ENCODE results near the gene RAI1.
"Not testable (repeated sequence)": the region's sequence is repeated elsewhere in the genome, so short reads cannot be mapped to it uniquely, and the experiment has no call there.

Gene RAI1

DNA sequence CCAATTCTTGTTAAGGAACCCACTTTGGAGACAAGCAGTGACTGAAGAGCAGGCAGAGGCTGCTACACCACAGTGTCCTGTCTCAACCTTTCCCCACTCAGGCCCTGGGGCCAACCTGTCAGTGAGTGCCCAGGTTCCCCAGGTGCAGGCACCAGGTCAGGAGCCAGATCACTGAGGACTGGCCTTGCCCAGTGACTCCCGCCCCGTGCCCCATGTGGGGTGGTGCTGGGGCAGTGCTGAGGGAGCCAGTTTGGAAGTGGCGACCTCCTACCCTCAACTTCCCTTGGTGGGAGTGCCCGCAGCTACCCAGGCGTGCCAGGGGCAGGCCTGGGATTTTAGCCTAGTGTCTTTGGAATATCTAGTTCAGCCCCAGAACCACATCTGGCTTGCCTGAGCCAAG lies 126.2 kb downstream of the RAI1 start:
- no peak for FAIRE-seq

DNA sequence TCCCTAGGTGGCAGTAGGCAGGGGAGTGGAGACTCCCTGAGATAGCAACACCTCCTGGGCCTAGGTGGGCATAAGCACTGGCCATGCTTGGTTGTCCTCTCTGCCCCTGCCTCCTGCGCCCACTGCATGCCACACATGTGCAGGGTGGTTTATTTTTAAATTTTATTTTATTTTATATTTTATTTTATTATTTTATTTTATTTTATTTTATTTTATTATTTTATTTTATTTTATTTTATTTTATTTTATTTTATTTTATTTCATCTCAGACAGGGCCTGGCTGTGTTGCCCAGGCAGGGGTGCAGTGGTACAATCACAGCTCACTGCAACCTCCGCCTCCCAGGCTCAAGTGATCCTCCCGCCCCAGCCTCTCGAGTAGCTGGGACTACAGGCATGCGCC lies 126.9 kb downstream of the RAI1 start:
- not testable (repeated sequence) for FAIRE-seq

DNA sequence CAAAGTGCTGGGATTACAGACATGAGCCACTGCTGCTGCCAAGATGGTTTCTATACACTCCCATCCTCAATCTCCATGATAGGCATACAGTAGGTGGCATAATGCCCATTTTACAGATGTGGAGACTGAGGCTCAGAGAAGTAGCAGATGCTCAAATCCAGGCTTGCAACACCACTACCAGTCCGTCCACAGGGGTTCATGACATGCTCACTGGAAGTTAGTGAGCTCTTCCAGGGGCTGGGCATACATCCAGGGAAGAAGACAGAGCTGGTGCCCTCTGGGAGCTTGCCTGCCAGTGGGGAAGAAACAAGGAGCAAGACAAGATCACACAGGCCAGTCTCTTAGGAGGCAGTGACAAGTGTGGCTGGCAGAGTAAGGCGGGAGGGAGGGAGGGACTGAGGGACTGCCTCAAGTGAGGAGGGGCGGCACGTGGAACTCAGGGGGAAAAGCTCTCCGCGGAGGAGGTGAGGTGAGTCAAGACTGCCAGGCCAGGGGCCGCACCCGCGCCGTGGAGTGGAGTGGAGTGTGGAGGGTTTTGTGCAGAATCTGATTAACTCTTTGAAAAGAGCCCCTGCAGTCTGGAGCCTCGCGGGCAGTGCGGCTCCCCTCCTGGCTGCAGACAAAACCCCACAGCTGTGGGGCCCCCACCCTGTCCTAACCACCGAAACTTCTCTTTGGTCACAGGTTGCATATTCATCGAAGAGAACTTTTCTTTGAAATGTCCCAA lies 127.6 kb downstream of the RAI1 start:
- no peak for FAIRE-seq

DNA sequence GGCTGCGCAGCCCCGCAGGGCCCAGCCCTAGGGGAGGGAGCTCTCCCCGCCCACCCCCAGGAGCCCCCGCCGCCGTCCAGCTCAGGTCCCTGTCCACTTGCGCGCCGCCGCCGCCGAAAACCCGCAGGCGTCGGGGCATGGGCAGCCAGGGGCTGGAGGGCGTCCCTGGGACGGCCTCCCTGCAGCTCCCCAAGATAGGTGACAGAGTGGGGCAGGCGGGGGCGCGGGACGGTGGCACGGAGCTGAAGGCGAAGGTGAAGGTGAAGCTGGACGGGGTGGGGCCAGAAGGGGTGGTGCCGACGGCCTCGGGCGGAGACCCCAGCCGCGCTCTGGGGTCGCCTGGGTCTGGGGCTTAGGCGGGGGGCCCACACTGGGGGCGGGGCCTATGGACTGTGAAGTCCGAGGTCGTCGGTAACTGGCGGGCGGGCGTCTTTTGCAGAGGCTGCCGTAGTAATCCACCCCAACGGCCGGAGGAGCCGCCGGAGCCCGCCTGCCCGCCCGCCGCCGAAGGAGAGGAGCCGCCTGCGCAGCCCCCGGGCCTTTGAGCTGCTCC lies 128.3 kb downstream of the RAI1 start:
- no peak for FAIRE-seq

DNA sequence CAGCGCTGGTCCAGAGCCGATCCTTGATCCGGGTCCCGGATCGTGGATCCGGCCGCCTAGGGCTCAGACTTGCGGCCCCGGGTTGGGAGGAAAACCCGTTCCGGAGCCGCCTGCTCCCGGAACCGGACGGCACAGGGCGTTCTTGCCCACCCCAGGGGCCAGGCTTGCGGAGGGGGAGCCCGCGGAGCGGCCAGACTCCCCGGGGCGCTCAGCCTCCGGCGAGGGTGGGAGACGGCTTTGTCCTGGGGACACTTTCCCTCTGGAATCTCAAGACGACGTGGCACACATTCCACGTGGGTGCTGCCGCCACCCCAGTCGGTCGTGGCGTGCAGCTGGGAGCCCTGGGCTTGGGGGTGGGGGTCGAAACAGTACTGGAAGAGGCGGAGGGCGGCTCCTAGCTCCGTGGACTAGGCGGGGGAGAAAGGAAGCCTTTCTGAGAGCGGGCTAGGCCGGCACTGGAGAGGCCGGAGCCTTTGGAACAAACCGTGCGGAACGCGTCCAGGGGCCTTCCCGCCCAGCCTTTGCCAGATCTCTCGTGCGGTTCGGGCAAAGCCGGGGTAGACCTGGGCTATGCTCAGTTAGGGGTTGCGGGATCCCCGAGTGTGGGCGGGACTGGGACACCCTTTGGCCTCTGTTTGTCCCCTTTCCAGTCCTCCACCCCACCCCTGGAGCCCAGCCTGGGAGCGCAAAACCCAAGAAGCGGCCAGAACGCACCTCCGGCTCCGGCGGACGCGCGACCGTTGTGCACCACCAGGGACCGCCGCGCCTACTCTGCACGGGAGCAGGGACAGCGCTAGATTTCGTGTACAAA lies 129.0 kb downstream of the RAI1 start:
- no peak for FAIRE-seq

DNA sequence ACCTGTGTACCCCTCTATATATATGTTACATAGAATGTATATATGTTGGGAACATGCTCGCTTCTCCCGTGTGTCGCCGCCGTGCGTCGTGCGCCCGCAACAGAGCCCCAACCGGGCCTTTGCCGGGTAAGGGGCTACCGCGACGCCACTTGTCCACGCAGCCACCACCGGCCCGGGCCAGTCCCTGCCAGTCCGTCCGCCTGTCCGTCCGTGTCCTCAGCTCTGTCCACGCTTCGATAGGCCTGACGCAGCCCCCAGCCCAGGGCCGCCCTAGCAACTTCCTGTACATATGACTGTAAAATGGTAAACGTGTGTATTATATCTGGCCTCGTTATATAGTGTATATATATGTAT lies 129.6 kb downstream of the RAI1 start:
- FAIRE-seq, result no peak

DNA sequence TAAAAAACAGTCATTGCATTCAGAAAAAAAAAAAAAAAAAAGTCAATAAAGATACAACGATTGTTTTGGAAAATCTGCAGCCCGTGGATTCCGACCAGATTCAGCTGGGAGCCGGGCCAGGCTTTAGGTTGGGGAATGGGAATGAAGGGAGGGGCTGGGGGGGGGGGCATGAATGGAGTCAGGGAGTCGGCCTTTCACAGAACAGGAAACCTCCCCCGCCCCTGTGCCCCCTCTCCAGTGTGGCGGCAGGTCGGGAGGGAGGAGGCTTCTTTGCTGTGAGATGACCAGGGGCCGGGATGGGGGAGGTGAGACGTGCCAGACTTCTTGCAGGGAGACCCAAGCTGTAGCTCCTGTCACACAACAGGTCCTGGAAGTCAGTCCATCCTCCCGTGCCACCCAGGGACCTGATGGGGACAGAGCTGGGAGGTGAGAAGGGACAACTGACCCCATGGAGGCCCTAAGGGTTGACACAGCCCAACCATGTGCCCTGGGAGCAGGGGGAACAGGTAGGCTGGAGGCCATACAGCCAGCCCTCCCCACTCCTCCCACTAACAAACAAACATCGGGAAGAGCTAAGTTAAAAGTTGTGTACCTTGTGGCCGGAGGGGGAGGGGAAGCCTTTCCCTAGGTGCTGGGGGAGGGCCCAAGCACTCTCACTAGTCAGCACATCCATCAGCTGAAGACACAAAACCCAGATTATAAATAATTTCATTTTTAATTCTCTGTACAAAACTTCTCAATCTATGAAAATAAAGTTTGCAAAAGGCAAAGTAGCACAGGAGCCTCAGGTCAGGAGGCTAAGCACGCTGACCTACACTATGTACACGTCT lies 130.3 kb downstream of the RAI1 start:
- no peak for FAIRE-seq

DNA sequence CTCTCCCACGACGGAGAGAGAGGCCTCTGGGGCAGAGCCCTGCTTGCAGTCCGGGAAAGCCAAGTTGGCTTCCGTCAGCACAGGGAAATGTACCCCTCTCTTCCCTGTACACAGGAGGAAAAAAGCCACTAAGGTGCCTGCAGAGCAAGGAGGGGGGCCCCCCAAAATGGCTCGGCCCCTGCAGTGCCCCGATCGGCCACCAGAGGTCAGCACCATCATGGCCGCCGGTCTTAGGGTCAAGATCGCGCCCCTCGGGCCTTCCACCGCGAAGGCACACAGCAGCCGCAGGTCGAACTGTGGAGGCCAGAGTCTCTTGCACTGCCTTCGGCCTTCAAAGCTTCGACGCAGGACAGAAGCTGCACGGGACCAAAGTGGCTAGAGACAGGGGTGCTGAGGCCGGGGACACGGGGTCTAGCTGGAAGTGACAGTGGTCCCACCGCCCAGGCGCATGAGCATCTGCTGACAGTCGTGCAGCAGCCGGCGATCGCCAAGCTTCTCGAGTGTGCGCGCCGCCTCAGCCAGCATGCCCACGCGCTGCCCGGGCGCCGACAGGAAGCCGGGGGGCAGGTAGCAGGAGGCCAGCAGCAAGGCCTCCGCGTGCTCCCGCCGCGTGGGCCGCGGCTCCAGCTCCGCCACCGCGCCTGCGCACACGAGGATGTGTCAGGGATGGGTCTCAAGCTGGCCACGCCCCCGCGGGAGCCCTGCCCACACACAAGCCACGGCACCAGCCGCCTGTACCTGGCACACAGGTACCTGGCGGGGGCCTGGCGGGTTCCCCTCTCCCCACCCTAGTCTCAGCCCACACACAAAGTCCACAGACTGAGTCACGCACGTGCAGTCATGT lies 131.2 kb downstream of the RAI1 start:
- no peak for FAIRE-seq

DNA sequence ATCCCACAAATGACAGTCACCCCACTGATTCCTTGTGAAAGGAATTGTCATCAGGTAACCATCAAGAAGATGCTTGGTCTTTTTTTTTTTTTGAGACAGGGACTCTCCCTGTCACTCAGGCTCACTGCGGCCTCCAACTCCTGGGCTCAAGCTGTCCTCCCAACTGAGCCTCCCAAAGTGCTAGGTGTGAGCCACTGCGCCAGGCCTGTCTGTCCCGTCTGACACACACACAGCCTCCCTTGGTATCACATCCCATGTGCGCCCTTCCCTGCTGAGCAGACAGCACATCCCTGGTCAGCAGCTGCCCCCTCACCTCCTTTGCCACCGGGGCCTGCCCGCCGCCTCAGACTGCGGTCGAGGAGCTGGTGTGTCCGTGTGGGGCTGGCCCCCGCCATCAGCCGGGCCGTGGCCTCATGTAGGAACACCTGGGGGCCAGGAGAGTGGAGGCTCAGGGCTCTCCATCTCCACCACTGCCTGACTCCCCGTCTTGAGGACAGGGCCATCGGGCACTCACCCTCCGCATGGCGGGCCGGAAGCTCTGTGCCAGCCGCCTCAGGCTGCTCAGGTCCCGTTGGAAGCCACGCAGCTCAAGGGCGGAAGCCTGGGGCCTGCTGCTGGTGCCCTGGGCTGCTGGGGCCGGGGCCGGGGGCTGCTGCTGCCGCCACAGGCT lies 131.9 kb downstream of the RAI1 start:
- FAIRE-seq, result no peak

DNA sequence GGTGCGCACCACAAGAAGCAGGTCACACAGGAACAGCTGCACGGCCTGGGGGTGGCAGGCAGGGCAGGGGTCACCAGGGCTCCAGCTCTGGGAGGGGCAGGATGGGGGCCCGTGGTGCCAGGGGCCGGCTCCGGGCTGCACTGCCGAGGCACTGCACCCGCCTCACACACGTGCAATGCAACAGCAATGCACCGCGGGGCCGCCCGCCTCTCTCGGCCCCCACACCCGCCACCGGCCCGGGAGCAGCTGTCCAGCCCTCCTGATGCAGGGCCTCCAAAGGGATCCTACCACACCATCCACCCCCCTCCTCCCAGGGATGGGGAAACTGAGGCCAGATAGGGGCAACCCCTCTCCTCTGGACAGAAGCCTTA lies 132.5 kb downstream of the RAI1 start:
- FAIRE-seq, result no peak

DNA sequence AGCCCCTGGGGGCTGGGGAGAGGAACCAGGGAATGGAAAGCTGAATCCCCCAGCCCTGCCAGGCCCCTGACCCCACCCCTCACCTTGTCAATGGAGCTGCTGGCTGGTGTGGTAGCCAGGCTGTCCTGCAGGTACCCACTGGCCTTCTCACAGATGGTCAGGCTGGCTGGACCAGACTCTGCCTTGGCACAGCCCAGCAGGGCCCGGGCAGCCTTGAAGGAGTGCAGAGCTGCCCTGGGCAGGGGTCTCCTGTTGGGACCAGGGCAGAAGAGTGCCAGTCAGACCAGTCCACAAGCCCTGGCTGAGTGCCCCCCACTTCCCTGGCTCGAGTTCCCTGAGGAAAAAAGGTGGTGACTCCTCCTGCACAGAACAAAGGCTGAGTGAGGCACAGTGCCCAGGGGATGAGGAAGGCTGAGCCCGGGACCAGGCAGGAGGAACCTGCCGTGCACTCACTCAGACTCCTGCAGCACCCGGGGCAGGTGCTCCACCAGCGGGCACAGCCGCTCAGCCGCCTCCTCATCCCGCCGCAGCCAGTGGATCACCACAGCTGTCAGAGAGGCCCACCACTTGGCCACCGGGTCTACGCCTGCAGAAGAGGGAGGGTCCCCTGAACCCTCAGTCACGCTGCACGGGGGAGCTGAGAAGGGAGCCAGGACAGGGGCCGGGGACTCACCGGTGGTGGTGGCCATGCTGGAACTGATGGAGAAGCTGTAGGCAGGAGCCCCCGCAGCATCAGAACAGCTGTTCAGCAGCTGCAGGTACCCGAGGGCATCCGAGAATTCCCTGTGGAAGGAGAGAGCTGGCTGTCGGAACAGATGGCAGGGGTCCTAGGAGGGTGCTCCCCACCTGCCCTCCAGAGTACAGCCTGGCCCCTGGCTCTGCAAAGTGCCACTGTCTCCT lies 133.2 kb downstream of the RAI1 start:
- no peak for FAIRE-seq

DNA sequence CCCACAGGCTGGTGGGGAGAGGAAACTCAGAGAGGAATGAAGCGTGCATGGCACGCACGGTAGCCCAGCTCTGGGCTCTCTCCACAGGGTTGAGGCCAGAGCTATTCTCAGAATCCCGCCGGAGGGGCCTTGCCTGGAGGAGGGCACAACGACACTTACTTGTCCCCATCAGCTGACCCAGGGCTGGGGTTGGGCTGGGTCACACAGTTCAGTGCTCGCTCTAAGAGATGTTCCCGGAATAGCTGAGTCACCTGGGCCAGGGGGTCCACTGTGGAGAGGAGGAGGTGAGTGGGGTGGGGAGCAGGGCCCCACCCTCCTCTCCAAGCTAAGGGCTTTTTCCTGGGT lies 133.8 kb downstream of the RAI1 start:
- FAIRE-seq, result no peak

DNA sequence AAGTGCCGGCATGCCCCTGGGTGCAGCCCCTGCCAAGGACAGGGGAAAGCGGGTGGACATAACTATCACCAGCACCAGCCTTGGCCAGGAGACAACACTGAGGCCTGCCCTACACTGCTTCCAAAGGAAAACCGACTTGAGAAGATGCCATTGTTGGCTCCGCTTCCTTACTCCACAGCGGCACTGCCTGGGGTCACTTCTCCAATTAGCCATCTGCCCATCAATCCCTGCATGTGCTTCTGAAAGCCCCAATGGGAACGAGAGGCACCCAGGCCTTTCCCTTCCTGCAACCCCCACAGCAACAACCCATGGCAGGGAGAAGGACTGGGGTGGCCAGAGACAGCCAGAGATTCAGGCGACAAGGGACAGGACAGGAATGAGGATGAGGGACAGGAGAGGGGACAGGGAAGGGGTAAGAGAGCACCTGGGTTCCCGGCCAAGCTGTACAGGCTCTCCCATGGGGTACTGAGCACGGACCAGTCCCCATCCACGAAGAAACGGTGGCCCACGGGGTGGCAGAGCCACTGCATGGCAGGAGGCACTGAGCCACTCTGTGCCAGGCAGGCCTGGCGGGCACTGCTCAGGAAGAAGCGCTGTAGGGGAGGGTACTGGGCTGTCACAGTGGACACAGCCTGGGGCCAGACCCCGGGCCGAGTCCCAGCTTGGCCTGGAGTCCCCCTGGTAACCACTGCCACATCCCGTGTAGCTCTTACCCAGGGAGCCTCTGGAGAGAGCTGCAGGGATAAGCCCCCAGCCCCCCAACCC lies 134.4 kb downstream of the RAI1 start:
- no peak for FAIRE-seq

DNA sequence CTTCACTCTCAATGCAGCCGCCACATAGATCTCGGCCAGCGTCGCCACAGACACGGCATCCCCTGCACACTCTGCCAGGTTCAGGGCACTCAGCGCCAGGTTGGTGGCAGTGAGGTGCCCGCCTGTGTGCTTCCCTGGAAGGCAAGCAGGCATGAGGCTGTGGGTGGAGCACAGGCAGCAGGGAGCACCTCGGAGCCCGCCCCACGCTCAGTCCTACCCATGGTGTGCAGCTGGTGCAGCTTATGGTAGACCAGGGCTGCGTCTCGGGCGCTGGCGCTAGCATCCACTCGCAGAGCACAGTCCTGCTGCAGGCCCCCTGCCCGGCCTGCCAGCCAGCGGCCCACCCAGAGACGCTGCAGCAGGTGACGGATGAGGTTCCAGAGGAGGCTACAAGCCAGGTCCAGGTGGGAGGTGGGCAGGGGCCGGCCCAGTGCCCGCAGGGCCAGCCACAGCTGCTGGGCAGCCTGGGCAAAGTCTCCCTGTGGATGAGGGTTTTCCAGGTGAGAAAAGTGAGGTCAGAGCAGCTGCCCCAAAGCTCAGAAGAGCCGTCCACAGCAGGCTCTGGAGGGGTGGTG lies 135.1 kb downstream of the RAI1 start:
- no peak for FAIRE-seq

DNA sequence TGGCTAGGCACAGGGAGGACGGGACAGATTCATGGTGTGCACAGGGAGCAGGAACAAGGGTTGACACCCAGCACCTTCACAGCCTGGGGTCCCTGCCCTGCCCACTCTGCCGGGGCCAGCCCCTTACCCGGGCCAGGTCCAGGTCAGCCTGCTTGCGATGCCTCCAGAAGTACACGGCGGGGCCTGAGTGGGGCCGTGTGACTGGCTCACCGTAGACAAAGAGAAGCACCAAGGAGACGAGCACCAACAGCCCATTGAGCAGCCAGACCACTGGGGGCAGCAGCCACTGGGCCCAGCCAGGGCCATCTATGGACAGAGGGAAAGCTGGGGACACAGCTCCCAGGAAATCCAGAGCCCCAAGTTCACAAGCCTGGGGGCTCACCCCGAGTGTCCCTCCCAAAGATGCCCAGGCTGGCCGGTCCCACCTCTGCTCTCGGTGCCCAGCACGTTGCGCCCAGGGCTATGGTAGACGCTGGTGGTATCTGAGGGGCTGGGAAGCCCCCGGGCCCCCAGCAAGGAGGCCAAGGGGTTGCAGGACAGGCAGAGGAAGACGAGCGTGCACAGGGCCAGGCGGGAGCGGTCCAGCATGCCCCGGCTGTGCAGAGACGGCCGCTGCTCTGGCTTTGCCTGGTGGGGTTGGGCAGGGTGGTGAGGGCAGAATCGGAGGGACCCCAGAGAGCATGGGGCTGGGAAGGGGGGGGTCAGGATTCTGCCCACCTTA lies 135.7 kb downstream of the RAI1 start:
- FAIRE-seq, result no peak

DNA sequence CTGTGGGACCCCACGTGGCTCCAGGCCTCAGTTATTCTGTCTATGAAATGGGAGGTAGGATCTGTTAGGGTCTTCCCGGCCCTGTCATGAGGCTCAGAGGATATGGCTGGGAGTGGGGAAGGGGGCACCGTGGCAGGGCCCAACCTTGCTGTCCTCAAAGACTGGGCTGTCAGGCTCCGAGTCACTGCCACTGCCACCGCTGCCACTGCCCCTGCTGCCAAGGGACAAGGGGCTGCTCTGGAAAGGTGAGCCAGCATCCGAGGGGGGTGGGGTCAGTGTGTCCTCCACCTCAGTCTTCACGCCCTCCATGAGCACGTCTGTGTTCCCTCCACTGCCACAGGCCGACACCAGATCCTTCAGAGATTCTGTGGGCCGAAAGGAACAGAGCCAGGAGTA lies 136.3 kb downstream of the RAI1 start:
- no peak for FAIRE-seq

DNA sequence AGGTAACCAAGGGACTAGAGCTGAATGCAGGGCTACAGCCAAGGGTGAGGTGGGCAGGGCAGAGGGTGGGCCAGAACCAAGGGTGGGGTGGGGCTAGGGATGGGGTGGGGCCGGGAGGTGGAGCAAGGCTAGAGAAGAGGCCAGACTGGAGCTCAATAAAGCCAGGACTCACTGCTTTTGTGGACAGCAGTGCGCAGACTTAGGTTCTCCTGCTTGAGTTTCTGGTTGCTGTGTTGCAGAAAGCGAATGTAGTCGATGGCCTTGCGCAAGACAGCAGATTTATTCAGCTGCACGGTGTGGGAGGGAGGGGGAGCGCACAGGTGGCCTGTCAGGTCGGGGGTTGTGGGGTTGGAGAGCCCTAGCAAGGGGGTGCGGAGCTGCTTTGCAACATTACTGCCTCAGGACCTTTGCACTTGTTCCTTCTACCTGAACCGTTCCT lies 136.8 kb downstream of the RAI1 start:
- no peak for FAIRE-seq

DNA sequence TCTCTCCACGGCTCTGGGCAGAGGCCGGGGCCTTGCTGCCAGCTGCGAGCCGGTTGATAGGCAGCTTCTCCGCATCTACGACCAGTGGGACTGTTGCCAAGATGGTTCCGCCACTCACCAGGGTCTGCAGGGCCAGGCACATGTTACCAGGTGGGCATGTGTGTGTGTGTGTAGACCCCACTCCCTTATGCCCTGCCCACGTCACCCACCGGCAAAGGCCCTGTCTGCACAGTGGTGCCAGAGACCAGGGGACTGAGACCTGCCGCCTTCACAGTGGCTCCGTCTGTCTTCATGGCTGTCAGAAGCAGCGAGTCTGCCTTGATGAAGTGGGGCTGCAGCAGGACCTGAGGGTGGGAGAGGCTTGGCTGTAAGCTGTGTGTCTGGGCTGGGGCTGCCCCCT lies 137.9 kb downstream of the RAI1 start:
- no peak for FAIRE-seq

DNA sequence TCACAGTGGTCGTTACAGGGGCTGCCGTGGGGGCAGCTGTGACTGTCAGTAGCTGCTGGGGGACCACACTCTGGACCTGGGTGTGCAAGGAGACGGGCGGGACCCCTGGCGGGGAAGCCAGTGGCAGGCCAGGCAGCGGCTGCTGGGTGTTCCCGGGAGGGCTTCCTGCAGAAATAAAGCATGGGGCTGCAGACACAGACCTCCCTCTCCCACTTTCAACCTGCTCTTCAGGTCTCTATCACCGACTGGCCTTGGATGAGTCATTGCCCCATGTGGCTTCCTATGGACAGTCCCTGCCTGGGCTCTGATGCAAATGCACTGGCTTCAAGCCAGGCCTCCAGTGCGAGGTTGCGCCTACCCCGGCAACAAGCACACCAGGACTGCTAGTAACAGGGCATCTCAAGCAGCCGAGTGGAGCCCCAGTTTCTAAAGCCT lies 138.3 kb downstream of the RAI1 start:
- FAIRE-seq, result no peak

Measured in endometrium (tissue), 2 donors.